SK-N-SH (cell line): ENCODE data around the gene HSD17B12. TPM values are rescaled to one million over a fixed set of nuclear protein-coding genes. Genes with fewer than 3 reads are reported as not detected.

Experiments used
- CTCF ChIA-PET: fragments of 300-600, 350-600 bp; formaldehyde crosslinking; extraction: SDS; loops from one replicate; lab custom pipeline; 2021; lab: Yijun Ruan, JAX
- POLR2A ChIA-PET: fragments of 350-600 bp; sonication (Branson Sonifier 250); formaldehyde crosslinking; extraction: SDS; loops from one replicate; lab custom pipeline; 2020; ENCODE audit warnings: antibody characterized with exemption, inconsistent platforms; lab: Yijun Ruan, JAX
- DNase-seq: peaks from one replicate; pipeline ENCODE4 v3.0.0; 2012
- H2AFZ ChIP-seq: fragments of 200-600 bp; sonication (generic); 2 replicates; pipeline ENCODE4 v1.8.1; 2016; ENCODE audit warnings: antibody characterized with exemption, mild to moderate bottlenecking, low read depth
- H3F3A ChIP-seq: fragments of 200-600 bp; sonication (generic); replicated peaks from 2 replicates; pipeline ENCODE3; 2016; ENCODE audit warnings: antibody characterized with exemption, mild to moderate bottlenecking; ENCODE audit not compliant: insufficient read depth
- H3K27ac ChIP-seq, 2 experiments: fragments of 200-500 bp in 1 of 2; fragments of 200-600 bp in 1 of 2; sonication (Bioruptor generic) in 1 of 2; sonication (generic), shearing (Covaris generic) in 1 of 2; 2 replicates each; pipeline versions ENCODE4 v1.5.1 to v1.6.1; 2014 to 2016; ENCODE audit warnings: low read depth in 2 of 2, inconsistent platforms in 1 of 2, low read length in 1 of 2, mild to moderate bottlenecking in 1 of 2, mixed read lengths in 1 of 2
- H3K27me3 ChIP-seq: fragments of 200-600 bp; sonication (generic), shearing (Covaris generic); 2 replicates; pipeline ENCODE4 v1.6.1; 2016; ENCODE audit warnings: mixed run types; ENCODE audit not compliant: insufficient read depth
- H3K36me3 ChIP-seq, 2 experiments: fragments of 200-500 bp in 1 of 2; fragments of 200-600 bp in 1 of 2; sonication (Bioruptor generic) in 1 of 2; sonication (generic) in 1 of 2; replicated peaks in 1 of 2; 2 replicates each; pipeline versions ENCODE3 to v1.5.1; 2014 to 2016; ENCODE audit warnings: low read length in 1 of 2, mild to moderate bottlenecking in 1 of 2; ENCODE audit not compliant: insufficient read depth in 2 of 2, control insufficient read depth in 1 of 2
- H3K4me1 ChIP-seq, 2 experiments: fragments of 200-500 bp in 1 of 2; fragments of 200-600 bp in 1 of 2; sonication (Bioruptor generic) in 1 of 2; sonication (generic), shearing (Covaris generic) in 1 of 2; 2 replicates each; pipeline versions ENCODE4 v1.5.1 to v1.6.1; 2014 to 2016; ENCODE audit warnings: low read depth in 1 of 2, low read length in 1 of 2, mixed run types in 1 of 2; ENCODE audit not compliant: insufficient read depth in 2 of 2, control insufficient read depth in 1 of 2
- H3K4me2 ChIP-seq: fragments of 200-600 bp; sonication (generic), shearing (Covaris generic); 2 replicates; pipeline ENCODE4 v1.6.1; 2017; ENCODE audit warnings: mixed run types
- H3K4me3 ChIP-seq, 2 experiments: fragments of 200-500 bp in 1 of 2; fragments of 200-600 bp in 1 of 2; sonication (Bioruptor generic) in 1 of 2; sonication (generic), shearing (Covaris generic) in 1 of 2; 2 replicates each; pipeline versions ENCODE4 v1.5.1 to v1.8.1; 2014 to 2016; ENCODE audit warnings: low read depth in 2 of 2, inconsistent platforms in 1 of 2, low read length in 1 of 2, mild to moderate bottlenecking in 1 of 2, mixed read lengths in 1 of 2, moderate library complexity in 1 of 2
- H3K79me2 ChIP-seq: fragments of 200-600 bp; sonication (generic); 2 replicates; pipeline ENCODE4 v1.8.1; 2017; ENCODE audit warnings: mild to moderate bottlenecking; ENCODE audit not compliant: insufficient read depth
- H3K9ac ChIP-seq: fragments of 200-600 bp; sonication (generic); 2 replicates; pipeline ENCODE4 v1.6.1; 2017; ENCODE audit warnings: mixed run types
- H3K9me2 ChIP-seq: fragments of 200-600 bp; sonication (generic); 2 replicates; pipeline ENCODE4 v1.6.1; 2017; ENCODE audit warnings: mixed run types
- H3K9me3 ChIP-seq: fragments of 200-600 bp; sonication (generic); 2 replicates; pipeline ENCODE4 v1.6.1; 2017; ENCODE audit warnings: mixed run types, mild to moderate bottlenecking, moderate library complexity
- H4K20me1 ChIP-seq: fragments of 200-600 bp; sonication (generic); 2 replicates; pipeline ENCODE4 v1.6.1; 2017; ENCODE audit warnings: mild to moderate bottlenecking, mixed run types; ENCODE audit not compliant: insufficient read depth
- CHD2 ChIP-seq: fragments of 150-350 bp; IDR thresholded peaks from 2 replicates; pipeline ENCODE4 v1.6.1; 2018; ENCODE audit warnings: low read length; ENCODE audit not compliant: partially characterized antibody
- CTCF ChIP-seq: fragments of 200-600 bp; sonication (generic); IDR thresholded peaks from 2 replicates; pipeline ENCODE4 v1.6.1; 2017; ENCODE audit warnings: antibody characterized with exemption, mild to moderate bottlenecking, moderate library complexity
- EP300 ChIP-seq, 2 experiments: IDR thresholded peaks; 2 replicates each; pipeline versions ENCODE4 v1.4.0 to v1.6.1; 2012; ENCODE audit warnings: borderline replicate concordance in 1 of 2, low read depth in 1 of 2, low read length in 1 of 2
- FOSL2 ChIP-seq: IDR thresholded peaks from 2 replicates; pipeline ENCODE4 v1.4.0; 2012; ENCODE audit warnings: low read depth, mild to moderate bottlenecking, moderate library complexity, borderline replicate concordance
- FOXJ3 ChIP-seq: sonication (generic); formaldehyde crosslinking; IDR thresholded peaks from 2 replicates; pipeline ENCODE4 v1.5.1; 2020; ENCODE audit warnings: mild to moderate bottlenecking, missing genetic modification reagents
- FOXM1 ChIP-seq: IDR thresholded peaks from 2 replicates; pipeline ENCODE4 v1.4.0; 2012; ENCODE audit warnings: low read depth, mild to moderate bottlenecking
- IRF3 ChIP-seq: fragments of 150-350 bp; IDR thresholded peaks from 2 replicates; pipeline ENCODE4 v1.6.1; 2016; ENCODE audit warnings: mild to moderate bottlenecking, low read depth, low read length
- MEF2A ChIP-seq: IDR thresholded peaks from 2 replicates; pipeline ENCODE4 v1.4.0; 2012; ENCODE audit warnings: low read depth, borderline replicate concordance
- MXI1 ChIP-seq: IDR thresholded peaks from 2 replicates; pipeline ENCODE4 v1.6.1; 2012; ENCODE audit warnings: mild to moderate bottlenecking, low read depth, low read length, improper control_type of control experiment
- NFIC ChIP-seq: IDR thresholded peaks from 2 replicates; pipeline ENCODE4 v1.4.0; 2012; ENCODE audit warnings: borderline replicate concordance
- NRF1 ChIP-seq: IDR thresholded peaks from 2 replicates; pipeline ENCODE4 v1.6.1; 2012; ENCODE audit warnings: low read depth, mild to moderate bottlenecking, low read length
- RAD21 ChIP-seq: IDR thresholded peaks from 2 replicates; pipeline ENCODE4 v1.6.1; 2012; ENCODE audit warnings: mild to moderate bottlenecking, low read length
- RCOR1 ChIP-seq: fragments of 150-350 bp; IDR thresholded peaks from 2 replicates; pipeline ENCODE4 v1.6.1; 2017; ENCODE audit warnings: antibody characterized with exemption, low read length
- RFX5 ChIP-seq: IDR thresholded peaks from 2 replicates; pipeline ENCODE4 v1.6.1; 2012; ENCODE audit warnings: mild to moderate bottlenecking, improper control_type of control experiment, low read length
- SIN3A ChIP-seq: IDR thresholded peaks from 2 replicates; pipeline ENCODE4 v1.6.1; 2012; ENCODE audit warnings: low read depth, mild to moderate bottlenecking, low read length, moderate library complexity, borderline replicate concordance
- SMC3 ChIP-seq: IDR thresholded peaks from 2 replicates; pipeline ENCODE4 v1.6.1; 2012; ENCODE audit warnings: low read depth, low read length, improper control_type of control experiment
- TAF1 ChIP-seq: IDR thresholded peaks from 2 replicates; pipeline ENCODE4 v1.6.1; 2012; ENCODE audit warnings: low read depth, mild to moderate bottlenecking, low read length, moderate library complexity, borderline replicate concordance
- TCF12 ChIP-seq: IDR thresholded peaks from 2 replicates; pipeline ENCODE4 v1.4.0; 2012
- YY1 ChIP-seq: IDR thresholded peaks from 2 replicates; pipeline ENCODE4 v1.4.0; 2012; ENCODE audit warnings: low read depth, mild to moderate bottlenecking
- WGBS: methylation state at CpG from one replicate; pipeline ENCODE4 v1.1.6; 2017; ENCODE audit warnings: low lambda C conversion rate; 5-methylcytosine and 5-hydroxymethylcytosine counted together
- polyA plus RNA-seq, 3 experiments: library from polyadenylated mRNA; depleted of rRNA; stranded (reverse); fragments of >200 nt; gene quantifications; 2 replicates each; pipeline ENCODE4 v1.2.3, GENCODE V29; 2012

The HSD17B12 gene
- polyA plus RNA-seq, 1 of the 3 experiments (the other 2 are of a cell fraction) = 19.7 TPM

GRCh38 chr11:43904742-43905535 is 224.4 kb downstream of the HSD17B12 start:
- peaks cover 31 to 50% of the 10 kb centered on the region in 2 experiments for H3K36me3 ChIP-seq
- H3K79me2 ChIP-seq = no peaks in the 10 kb centered on the region
- no peaks in the 10 kb centered on the region for H3K9me2 ChIP-seq
- TF ChIP-seq CTCF = no peak
- TF ChIP-seq, all 33 proteins: peak for 0
- WGBS = 66% methylated on average over 10 of the region's 10 CpGs
- ChIA-PET CTCF (interaction anchor here (0.7 to 9.2 kb wide), 8 partner anchors 11 to 132 kb away, joined by 3 to 90 read pairs (median 6); partner anchors contain the start of gene C11orf96), POLR2A (interaction anchor here (0.8 to 4.5 kb wide), 10 partner anchors 9 to 43 kb away, joined by 3 to 44 read pairs (median 8); partner anchors contain the start of gene C11orf96)
- H3K4me2 ChIP-seq = no peak overlapping the region
- H3K27ac ChIP-seq = peak overlapping the region; percentile 51 to 100
- H3K9ac ChIP-seq = no peak overlapping the region
- no peak for DNase-seq
- H3K27me3 ChIP-seq = no peaks in the 10 kb centered on the region
- no peaks in the 10 kb centered on the region for H4K20me1 ChIP-seq
- no peaks in the 10 kb centered on the region for H3K9me3 ChIP-seq
- no peak overlapping the region for H3K4me3 ChIP-seq
- no peaks in the 10 kb centered on the region for H3F3A ChIP-seq
- no peak overlapping the region for H2AFZ ChIP-seq
- H3K4me1 ChIP-seq = peaks cover 0 to 50% of the 10 kb centered on the region in 2 experiments; a peak in 2 of 4 replicates

GRCh38 chr11:43905813-43906241 is 225.3 kb downstream of the HSD17B12 start:
- peaks cover 31 to 55% of the 10 kb centered on the region in 2 experiments for H3K36me3 ChIP-seq
- ChIA-PET CTCF (interaction anchor here (0.6 to 9.2 kb wide), 8 partner anchors 10 to 131 kb away, joined by 3 to 90 read pairs (median 4); partner anchors contain the start of gene C11orf96), POLR2A (interaction anchor here (0.8 to 4.5 kb wide), 10 partner anchors 8 to 42 kb away, joined by 3 to 44 read pairs (median 5); partner anchors contain the start of gene C11orf96)
- no peak overlapping the region for H3K4me3 ChIP-seq
- H3K4me2 ChIP-seq = no peak overlapping the region
- H3K9ac ChIP-seq = no peak overlapping the region
- WGBS = 49% methylated on average over 2 of the region's 2 CpGs
- no peak overlapping the region for H2AFZ ChIP-seq
- H3K9me3 ChIP-seq = no peaks in the 10 kb centered on the region
- H3K4me1 ChIP-seq = peaks cover 0 to 50% of the 10 kb centered on the region in 2 experiments; a peak in 2 of 4 replicates
- TF ChIP-seq TCF12 (peak; percentile 27; the same call in 1 of the 2 replicates), NFIC (0 out of 2 replicates have a peak, but pooled peaks have one; percentile 22), YY1 (no peak), TAF1 (no peak), NRF1 (no peak), RAD21 (peak; percentile 14; the same call in 1 of the 2 replicates), RFX5 (peak; percentile 89), FOXJ3 (CRISPR knock-in tag) (peak; percentile 70; the same call in 1 of the 2 replicates), CHD2 (peak; percentile 62), MXI1 (peak; percentile 62; the same call in 1 of the 2 replicates), RCOR1 (peak; percentile 81), EP300 (IDR thresholded peaks at IDR 0.05; ENCODE audit: borderline replicate concordance in 1 of 2, low read depth in 1 of 2, low read length in 1 of 2) (peak in 1 of 2 experiments; percentile 96; a peak in 2 of 4 replicates), SMC3 (no peak), FOXM1 (no peak), FOSL2 (no peak), MEF2A (no peak), IRF3 (no peak), SIN3A (no peak)
- H3K27me3 ChIP-seq = no peaks in the 10 kb centered on the region
- no peaks in the 10 kb centered on the region for H3K79me2 ChIP-seq
- H3K9me2 ChIP-seq = no peaks in the 10 kb centered on the region
- H3K27ac ChIP-seq = peak overlapping the region; percentile 51 to 100
- no peaks in the 10 kb centered on the region for H4K20me1 ChIP-seq
- peak; percentile 73 for DNase-seq
- H3F3A ChIP-seq = no peaks in the 10 kb centered on the region
